Fibroblast of lung (primary cell): ENCODE results near the gene TBC1D5. TPM values are rescaled to one million over a fixed set of nuclear protein-coding genes. Genes with fewer than 3 reads are reported as not detected.
A peak's percentile ranks its signal among the peaks of the same experiment; 100 is the strongest.

ENCODE experiments used
- DNase-seq, 2 donors: peaks; one replicate each; pipeline versions ENCODE4 v3.0.0 to v3.0.0-alpha.2; 2010; ENCODE audit warnings: low read depth in 2 of 2
- H2AFZ ChIP-seq: 2 replicates; pipeline ENCODE4 v1.5.1; 2012; ENCODE audit warnings: low read length, control low read depth, inconsistent platforms
- H3K27ac ChIP-seq: 2 replicates; pipeline ENCODE4 v1.5.1; 2011; ENCODE audit warnings: low read length, control low read depth; ENCODE audit not compliant: insufficient read depth
- H3K27me3 ChIP-seq: 2 replicates; pipeline ENCODE4 v1.5.1; 2011; ENCODE audit warnings: mild to moderate bottlenecking, low read length; ENCODE audit not compliant: control insufficient read depth, insufficient read depth
- H3K36me3 ChIP-seq: 2 replicates; pipeline ENCODE4 v1.5.1; 2011; ENCODE audit warnings: low read length; ENCODE audit not compliant: control insufficient read depth, insufficient read depth
- H3K4me1 ChIP-seq: 2 replicates; pipeline ENCODE4 v1.5.1; 2011; ENCODE audit warnings: low read length; ENCODE audit not compliant: control insufficient read depth, insufficient read depth; ENCODE audit errors: extremely low read depth
- H3K4me2 ChIP-seq: 2 replicates; pipeline ENCODE4 v1.5.1; 2011; ENCODE audit warnings: low read length, control low read depth; ENCODE audit not compliant: insufficient read depth; ENCODE audit errors: extremely low read depth
- H3K4me3 ChIP-seq, 4 experiments: fragments of 200-600 bp in 1 of 4; sonication (generic) in 1 of 4; replicated peaks in 1 of 4; 2 replicates each; pipeline ENCODE4 v1.5.1; 2011 to 2016; ENCODE audit warnings: low read length in 4 of 4, low read depth in 3 of 4, mild to moderate bottlenecking in 3 of 4, control low read depth in 2 of 4, inconsistent platforms in 1 of 4, mixed read lengths in 1 of 4; ENCODE audit not compliant: insufficient read depth in 1 of 4; ENCODE audit errors: control extremely low read depth in 1 of 4
- H3K79me2 ChIP-seq: 2 replicates; pipeline ENCODE4 v1.5.1; 2012; ENCODE audit warnings: mild to moderate bottlenecking, low read length, inconsistent platforms; ENCODE audit not compliant: control insufficient read depth, insufficient read depth
- H3K9ac ChIP-seq: 2 replicates; pipeline ENCODE4 v1.5.1; 2011; ENCODE audit warnings: mild to moderate bottlenecking, low read length, control low read depth; ENCODE audit not compliant: insufficient read depth
- H3K9me3 ChIP-seq: 2 replicates; pipeline ENCODE4 v1.5.1; 2012; ENCODE audit warnings: low read depth, low read length; ENCODE audit not compliant: control insufficient read depth, insufficient read depth
- H4K20me1 ChIP-seq: 2 replicates; pipeline ENCODE4 v1.5.1; 2011; ENCODE audit warnings: low read length; ENCODE audit not compliant: control insufficient read depth, insufficient read depth; ENCODE audit errors: extremely low read depth
- CTCF ChIP-seq, 2 donors: IDR thresholded peaks in 1 of 2; conservative IDR thresholded peaks in 1 of 2; 1 replicate in 1 of 2; 2 replicates in 1 of 2; pipeline ENCODE4 v1.5.1; 2011 to 2012; ENCODE audit warnings: low read length in 2 of 2, control low read depth in 1 of 2, inconsistent platforms in 1 of 2, low read depth in 1 of 2, mild to moderate bottlenecking in 1 of 2
- EZH2 ChIP-seq: IDR thresholded peaks from 2 replicates; pipeline ENCODE4 v1.5.1; 2012; ENCODE audit warnings: low read length, control low read depth, mild to moderate bottlenecking; ENCODE audit errors: missing control alignments
- polyA plus RNA-seq, 2 donors: library from polyadenylated mRNA; depleted of rRNA in 1 of 2; stranded (reverse) in 1 of 2; unstranded in 1 of 2; fragments of >200 nt; gene quantifications; 2 replicates each; pipeline ENCODE4 v1.2.1, GENCODE V29; 2011 to 2012; ENCODE audit warnings: missing spikeins in 1 of 2
- total RNA-seq: library from RNA; depleted of rRNA; stranded (reverse); fragments of >200 nt; gene quantifications from 2 replicates; pipeline ENCODE4 v1.2.1, GENCODE V29; 2014

TBC1D5 gene
- total and polyA plus RNA-seq, 2 donors (not counting 1 experiment from before 2014, with no cell fraction given) = 43.6 to 129 TPM

GRCh38 chr3:17546500-17547255 is 195.8 kb downstream of the TBC1D5 start:
- Histone ChIP-seq H3K36me3 (no peaks in the 10 kb centered on the region), H3K27ac (no peak overlapping the region), H3K27me3 (no peaks in the 10 kb centered on the region), H3K4me2 (no peak overlapping the region), H2AFZ (no peak overlapping the region), H3K9ac (no peak overlapping the region), H4K20me1 (no peaks in the 10 kb centered on the region), H3K9me3 (no peaks in the 10 kb centered on the region), H3K4me1 (no peaks in the 10 kb centered on the region), H3K4me3 (no peak overlapping the region), H3K79me2 (no peaks in the 10 kb centered on the region)
- TF ChIP-seq CTCF (conservative IDR thresholded peaks at IDR 0.05 in 1 of 2, IDR thresholded peaks at IDR 0.05 in 1 of 2; ENCODE audit: low read depth in 1 of 2, low read length in 2 of 2) (no peak), EZH2 (no peak)
- no peak for DNase-seq

DNA sequence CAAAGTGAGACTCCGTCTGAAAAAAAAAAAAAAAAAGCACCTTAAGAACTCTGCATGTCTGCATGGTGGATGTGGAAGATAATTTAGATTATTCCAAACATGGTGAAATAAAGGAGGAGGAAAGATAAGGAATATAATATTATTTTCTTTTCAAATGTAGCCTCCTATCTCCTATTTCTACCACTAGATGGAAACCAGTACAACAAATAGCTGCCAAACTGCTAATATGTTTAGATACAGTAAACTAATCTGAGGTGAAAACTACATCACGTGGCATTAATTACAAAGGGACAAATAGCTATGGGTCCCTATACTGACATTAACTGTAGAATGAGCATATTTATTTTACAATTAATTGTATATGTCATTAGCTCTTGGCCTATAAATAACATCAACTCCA is 197.8 kb downstream of the TBC1D5 start:
- peak; percentile 3 to 9 for DNase-seq
- H4K20me1 ChIP-seq = no peaks in the 10 kb centered on the region
- no peak overlapping the region for H3K27ac ChIP-seq
- H3K4me3 ChIP-seq = no peak overlapping the region
- H3K79me2 ChIP-seq = no peaks in the 10 kb centered on the region
- no peak overlapping the region for H3K4me2 ChIP-seq
- H3K27me3 ChIP-seq = no peaks in the 10 kb centered on the region
- H3K9ac ChIP-seq = no peak overlapping the region
- H3K9me3 ChIP-seq = no peaks in the 10 kb centered on the region
- no peaks in the 10 kb centered on the region for H3K36me3 ChIP-seq
- H3K4me1 ChIP-seq = no peaks in the 10 kb centered on the region
- H2AFZ ChIP-seq = no peak overlapping the region
- TF ChIP-seq CTCF (conservative IDR thresholded peaks at IDR 0.05 in 1 of 2, IDR thresholded peaks at IDR 0.05 in 1 of 2; ENCODE audit: low read depth in 1 of 2, low read length in 2 of 2) = peak in 1 of 2 donors; percentile 36
- TF ChIP-seq EZH2 = no peak

DNA sequence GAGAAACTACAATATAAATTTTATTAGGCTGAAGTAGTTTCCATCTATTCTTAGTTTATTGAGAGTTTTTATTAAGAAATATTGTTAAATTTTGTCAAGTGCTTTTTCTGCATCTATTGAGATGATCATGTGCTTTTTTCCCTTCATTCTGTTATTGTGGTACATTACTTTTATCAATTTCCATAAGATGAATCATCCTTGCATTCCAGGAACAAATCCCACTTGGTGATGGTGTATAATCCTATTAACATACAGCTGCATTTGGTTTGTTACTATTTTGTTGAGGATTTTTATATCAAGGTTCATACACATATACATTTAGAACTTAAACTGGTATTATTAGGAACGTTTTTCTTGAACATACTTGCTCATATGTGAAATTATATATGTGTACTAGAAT is 199.8 kb downstream of the TBC1D5 start:
- Histone ChIP-seq H3K4me2 (no peak overlapping the region), H3K9ac (no peak overlapping the region), H3K27ac (no peak overlapping the region), H3K4me1 (no peaks in the 10 kb centered on the region), H2AFZ (no peak overlapping the region), H3K9me3 (no peaks in the 10 kb centered on the region), H3K4me3 (no peak overlapping the region), H3K79me2 (no peaks in the 10 kb centered on the region), H3K27me3 (no peaks in the 10 kb centered on the region), H3K36me3 (no peaks in the 10 kb centered on the region), H4K20me1 (no peaks in the 10 kb centered on the region)
- peak in 1 of 2 donors; percentile 15 for DNase-seq
- TF ChIP-seq CTCF (conservative IDR thresholded peaks at IDR 0.05 in 1 of 2, IDR thresholded peaks at IDR 0.05 in 1 of 2; ENCODE audit: low read depth in 1 of 2, low read length in 2 of 2) = no peak
- no peak for TF ChIP-seq EZH2
